ENCODE data around the gene SEC22C.
A peak's percentile ranks its signal among the peaks of the same experiment; 100 is the strongest.
"Not testable (repeated sequence)": the region's sequence is repeated elsewhere in the genome, so short reads cannot be mapped to it uniquely, and the experiment has no call there.

SEC22C gene

GRCh38 chr3:42579346-42579745 lies 2.4 kb downstream of the SEC22C start:
- not testable (repeated sequence) for DNase-seq

GRCh38 chr3:42578054-42578453 lies 3.7 kb downstream of the SEC22C start:
- DNase-seq = no peak

- no peak for DNase-seq
Measured at GRCh38 chr3:42575137-42575741, 6.5 kb downstream of the SEC22C start.

- DNase-seq = peak; percentile 11
Measured at GRCh38 chr3:42572278-42572677, 9.5 kb downstream of the SEC22C start.

GRCh38 chr3:42569593-42570142 lies 12.1 kb downstream of the SEC22C start:
- no peak for DNase-seq

- no peak for DNase-seq
Measured at GRCh38 chr3:42562047-42562907, 19.5 kb downstream of the SEC22C start.

GRCh38 chr3:42557854-42558253 lies 23.9 kb downstream of the SEC22C start:
- DNase-seq = no peak

- DNase-seq = not testable (repeated sequence)
Measured at GRCh38 chr3:42556817-42557216, 24.9 kb downstream of the SEC22C start.

- peak; percentile 32 for DNase-seq
Measured at GRCh38 chr3:42556089-42556632, 25.6 kb downstream of the SEC22C start.

GRCh38 chr3:42552830-42553229 lies 28.9 kb downstream of the SEC22C start:
- no peak for DNase-seq

GRCh38 chr3:42550250-42550649 lies 31.5 kb downstream of the SEC22C start:
- no peak for DNase-seq

- no peak for DNase-seq
Measured at GRCh38 chr3:42549131-42549530, 32.6 kb downstream of the SEC22C start.

GRCh38 chr3:42547401-42547945 lies 34.3 kb downstream of the SEC22C start:
- DNase-seq = peak; percentile 72

GRCh38 chr3:42546691-42547213 lies 35.0 kb downstream of the SEC22C start:
- no peak for DNase-seq

GRCh38 chr3:42545284-42545900 lies 36.4 kb downstream of the SEC22C start:
- DNase-seq = no peak

GRCh38 chr3:42544492-42545283 lies 37.1 kb downstream of the SEC22C start:
- DNase-seq = no peak

GRCh38 chr3:42541079-42541478 lies 40.7 kb downstream of the SEC22C start:
- no peak for DNase-seq

- DNase-seq = peak; percentile 65
Measured at GRCh38 chr3:42539871-42540714, 41.7 kb downstream of the SEC22C start.

- DNase-seq = no peak
Measured at GRCh38 chr3:42537350-42537749, 44.4 kb downstream of the SEC22C start.

- DNase-seq = peak; percentile 40
Measured at GRCh38 chr3:42535981-42536784, 45.6 kb downstream of the SEC22C start.
